DOHH2 (cell line): ENCODE measurements around the gene IGSF3.

Source experiments
- CTCF ChIP-seq: fragments of 200-600 bp; sonication (generic); IDR thresholded peaks from one replicate; pipeline ENCODE4 v1.5.1; 2014; ENCODE audit warnings: antibody characterized with exemption, mild to moderate bottlenecking, low read depth, low read length; ENCODE audit not compliant: poor library complexity, severe bottlenecking
- EZH2phosphoT487 ChIP-seq: fragments of 200-600 bp; sonication (generic); IDR thresholded peaks from 2 replicates; pipeline ENCODE4 v1.6.1; 2017; ENCODE audit warnings: borderline replicate concordance, mild to moderate bottlenecking, antibody characterized with exemption, low read length, moderate library complexity, mixed read lengths

GRCh38 chr1:116682641-116683221 lies 15.2 kb upstream of the IGSF3 start:
- no peak for TF ChIP-seq CTCF
- no peak for TF ChIP-seq EZH2phosphoT487
